ENCODE data around the gene GRB14.
"Not testable (repeated sequence)": the region's sequence is repeated elsewhere in the genome, so short reads cannot be mapped to it uniquely, and the experiment has no call there.

Gene GRB14

GRCh38 chr2:164565359-164565758 is 55.9 kb downstream of the GRB14 start:
- ATAC-seq (replicated peaks; ENCODE audit: extremely low read depth, poor library complexity, severe bottlenecking) (no peak), DNase-seq (ENCODE audit: low spot score in 2 of 2) (no peak)
- no peaks in the 10 kb centered on the region for H3K4me1 Mint-ChIP-seq
- H3K9me3 Mint-ChIP-seq, result peaks cover 3% of the 10 kb centered on the region
- no peaks in the 10 kb centered on the region for H3K27me3 Mint-ChIP-seq
- H3K4me3 Mint-ChIP-seq, result no peak overlapping the region
- no peak overlapping the region for H3K27ac Mint-ChIP-seq (ENCODE audit: low read depth)
- peaks cover 1% of the 10 kb centered on the region for H3K36me3 Mint-ChIP-seq (ENCODE audit: insufficient read depth)

- H3K4me3 Mint-ChIP-seq, result no peak overlapping the region
These were observed 58.6 kb downstream of the GRB14 start for GRCh38 chr2:164562666-164563065.

GRCh38 chr2:164561991-164562390 is 59.3 kb downstream of the GRB14 start:
- Mint-ChIP-seq H3K9me3 (no peaks in the 10 kb centered on the region), H3K27ac (ENCODE audit: low read depth) (no peak overlapping the region), H3K4me3 (no peak overlapping the region), H3K36me3 (ENCODE audit: insufficient read depth) (peaks cover 1% of the 10 kb centered on the region), H3K4me1 (no peaks in the 10 kb centered on the region), H3K27me3 (no peaks in the 10 kb centered on the region)
- DNase-seq (ENCODE audit: low spot score in 2 of 2), result no peak
- ATAC-seq (replicated peaks; ENCODE audit: extremely low read depth, poor library complexity, severe bottlenecking), result no peak

More at GRCh38 chr2:164562666-164563065, 58.6 kb downstream of the GRB14 start:
- no peak overlapping the region for H3K27ac Mint-ChIP-seq (ENCODE audit: low read depth)
- no peaks in the 10 kb centered on the region for H3K9me3 Mint-ChIP-seq
- H3K4me1 Mint-ChIP-seq, result no peaks in the 10 kb centered on the region
- no peaks in the 10 kb centered on the region for H3K27me3 Mint-ChIP-seq
- peaks cover 1% of the 10 kb centered on the region for H3K36me3 Mint-ChIP-seq (ENCODE audit: insufficient read depth)
- ATAC-seq (replicated peaks; ENCODE audit: extremely low read depth, poor library complexity, severe bottlenecking) (no peak), DNase-seq (ENCODE audit: low spot score in 2 of 2) (no peak)

DNA sequence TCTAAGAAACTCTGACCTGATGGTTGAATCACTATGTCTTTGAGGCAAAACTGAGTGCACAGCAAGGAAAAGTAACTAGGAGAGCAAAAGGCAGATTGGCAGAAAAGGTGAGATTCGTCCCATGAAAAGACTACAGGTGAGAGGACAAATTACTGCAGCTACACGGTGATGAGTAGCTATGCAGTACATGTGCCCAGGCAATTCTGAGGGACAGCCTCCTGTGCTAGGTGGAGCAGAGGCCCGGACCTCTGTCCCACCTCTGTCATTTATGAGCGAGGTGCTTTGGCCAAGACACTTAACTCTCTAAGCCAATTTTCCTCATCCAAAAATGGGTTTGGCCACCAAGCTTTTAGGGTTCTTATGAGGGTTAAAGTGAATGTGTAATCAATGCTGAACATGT is 59.9 kb downstream of the GRB14 start:
- H3K4me3 Mint-ChIP-seq, result no peak overlapping the region
- DNase-seq (ENCODE audit: low spot score in 2 of 2), result no peak
- no peak for ATAC-seq (replicated peaks; ENCODE audit: extremely low read depth, poor library complexity, severe bottlenecking)
- H3K27me3 Mint-ChIP-seq, result no peaks in the 10 kb centered on the region
- no peaks in the 10 kb centered on the region for H3K4me1 Mint-ChIP-seq
- no peak overlapping the region for H3K27ac Mint-ChIP-seq (ENCODE audit: low read depth)
- H3K9me3 Mint-ChIP-seq, result no peaks in the 10 kb centered on the region
- peaks cover 1% of the 10 kb centered on the region for H3K36me3 Mint-ChIP-seq (ENCODE audit: insufficient read depth)

DNA sequence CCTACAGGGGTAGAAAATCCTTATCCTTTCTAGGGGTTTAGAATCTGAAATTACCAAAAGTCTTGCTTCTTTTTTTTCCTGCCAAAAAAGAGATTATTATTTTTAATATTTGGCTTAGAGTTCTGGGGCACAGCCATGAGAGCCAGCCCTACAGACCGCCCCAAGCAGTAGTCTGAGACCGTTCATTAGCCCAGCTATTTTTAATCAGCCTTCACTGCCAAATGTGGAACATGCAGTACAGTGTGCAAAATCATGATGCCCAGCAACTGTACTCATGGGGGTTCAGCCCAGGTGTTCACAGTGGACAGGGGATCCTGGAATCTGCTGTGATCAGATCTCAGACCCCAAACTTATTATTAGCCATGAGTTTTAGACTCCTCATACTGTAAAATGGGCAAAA is 60.4 kb downstream of the GRB14 start:
- Mint-ChIP-seq H3K9me3 (no peaks in the 10 kb centered on the region), H3K36me3 (ENCODE audit: insufficient read depth) (peaks cover 1% of the 10 kb centered on the region), H3K27me3 (no peaks in the 10 kb centered on the region), H3K4me3 (no peak overlapping the region), H3K4me1 (no peaks in the 10 kb centered on the region), H3K27ac (ENCODE audit: low read depth) (no peak overlapping the region)
- DNase-seq (ENCODE audit: low spot score in 2 of 2), result no peak
- no peak for ATAC-seq (replicated peaks; ENCODE audit: extremely low read depth, poor library complexity, severe bottlenecking)

DNA sequence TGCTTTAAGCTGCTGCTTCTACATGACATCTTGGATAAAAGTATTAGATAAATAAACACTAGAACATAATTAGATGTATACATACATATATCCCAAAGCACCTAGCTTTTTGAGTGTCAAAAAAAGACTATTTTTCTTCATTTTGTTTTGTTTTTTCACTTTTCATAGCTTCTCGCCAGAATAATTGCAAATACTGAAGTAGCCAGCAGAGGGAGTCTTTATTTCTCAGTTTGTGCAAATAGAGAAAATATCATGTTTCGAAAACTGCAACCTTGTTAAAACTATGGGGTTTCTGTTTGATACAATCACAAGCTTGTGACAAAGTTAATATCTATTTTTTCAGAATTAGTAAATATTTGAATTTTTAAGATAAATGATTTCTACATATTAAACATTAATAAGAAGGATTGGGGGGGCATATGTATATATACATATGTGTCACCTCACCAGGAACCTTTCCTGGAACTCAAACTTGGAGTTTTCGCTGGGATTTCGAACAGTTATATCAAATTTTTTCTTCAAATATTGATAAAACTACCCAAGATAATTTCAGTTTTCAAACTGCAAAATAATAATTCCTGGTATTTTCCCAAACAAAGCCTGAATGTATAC is 61.0 kb downstream of the GRB14 start:
- no peak for DNase-seq (ENCODE audit: low spot score in 2 of 2)
- peaks cover 1% of the 10 kb centered on the region for H3K36me3 Mint-ChIP-seq (ENCODE audit: insufficient read depth)

DNA sequence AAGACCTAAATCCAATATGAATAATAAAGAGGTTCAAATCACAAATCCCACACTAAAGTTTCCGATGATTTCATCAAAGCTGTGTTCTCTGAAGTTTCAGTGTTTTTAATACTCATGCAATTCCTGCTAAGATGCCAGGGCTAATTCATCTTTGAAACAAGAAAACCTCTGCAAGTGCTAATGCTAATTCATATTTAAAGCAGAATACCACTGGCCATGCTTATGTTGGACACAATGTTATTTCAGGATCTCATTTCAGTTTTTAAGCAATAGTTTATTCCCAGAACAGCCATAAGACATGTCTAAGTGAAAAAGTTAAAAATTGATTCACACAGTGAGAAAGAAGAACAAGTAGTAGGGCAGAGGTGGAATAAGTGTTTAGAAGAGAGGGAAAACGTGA is 62.8 kb downstream of the GRB14 start:
- Mint-ChIP-seq H3K9me3 (peaks cover 3% of the 10 kb centered on the region), H3K27me3 (no peaks in the 10 kb centered on the region), H3K4me1 (no peaks in the 10 kb centered on the region), H3K36me3 (ENCODE audit: insufficient read depth) (no peaks in the 10 kb centered on the region), H3K4me3 (no peak overlapping the region), H3K27ac (ENCODE audit: low read depth) (no peak overlapping the region)
- no peak for DNase-seq (ENCODE audit: low spot score in 2 of 2)
- ATAC-seq (replicated peaks; ENCODE audit: extremely low read depth, poor library complexity, severe bottlenecking), result no peak

More for the DNA sequence above, 61.0 kb downstream of the GRB14 start:
- Mint-ChIP-seq H3K27ac (ENCODE audit: low read depth) (no peak overlapping the region), H3K27me3 (no peaks in the 10 kb centered on the region), H3K4me3 (no peak overlapping the region), H3K4me1 (no peaks in the 10 kb centered on the region), H3K9me3 (no peaks in the 10 kb centered on the region)
- ATAC-seq (replicated peaks; ENCODE audit: extremely low read depth, poor library complexity, severe bottlenecking), result no peak

- DNase-seq (ENCODE audit: low spot score in 2 of 2), result no peak
- no peak for ATAC-seq (replicated peaks; ENCODE audit: extremely low read depth, poor library complexity, severe bottlenecking)
- Mint-ChIP-seq H3K36me3 (ENCODE audit: insufficient read depth) (no peaks in the 10 kb centered on the region), H3K4me3 (no peak overlapping the region), H3K9me3 (peaks cover 14% of the 10 kb centered on the region), H3K4me1 (no peaks in the 10 kb centered on the region), H3K27ac (ENCODE audit: low read depth) (no peak overlapping the region), H3K27me3 (no peaks in the 10 kb centered on the region)
These were observed 66.8 kb downstream of the GRB14 start for GRCh38 chr2:164554487-164554886.

- DNase-seq (ENCODE audit: low spot score in 2 of 2) (no peak), ATAC-seq (replicated peaks; ENCODE audit: extremely low read depth, poor library complexity, severe bottlenecking) (no peak)
- Mint-ChIP-seq H3K36me3 (ENCODE audit: insufficient read depth) (no peaks in the 10 kb centered on the region), H3K27ac (ENCODE audit: low read depth) (no peak overlapping the region), H3K4me3 (no peak overlapping the region), H3K4me1 (no peaks in the 10 kb centered on the region), H3K9me3 (peaks cover 14% of the 10 kb centered on the region), H3K27me3 (no peaks in the 10 kb centered on the region)
These were observed 69.8 kb downstream of the GRB14 start for GRCh38 chr2:164551519-164551918.

- not testable (repeated sequence) for ATAC-seq (replicated peaks; ENCODE audit: extremely low read depth, poor library complexity, severe bottlenecking); H3K27me3 Mint-ChIP-seq; H3K4me1 Mint-ChIP-seq; H3K27ac Mint-ChIP-seq (ENCODE audit: low read depth); H3K36me3 Mint-ChIP-seq (ENCODE audit: insufficient read depth); H3K4me3 Mint-ChIP-seq; DNase-seq (ENCODE audit: low spot score in 2 of 2)
- peaks cover 10% of the 10 kb centered on the region for H3K9me3 Mint-ChIP-seq
These were observed 71.6 kb downstream of the GRB14 start for GRCh38 chr2:164549705-164550104.

DNA sequence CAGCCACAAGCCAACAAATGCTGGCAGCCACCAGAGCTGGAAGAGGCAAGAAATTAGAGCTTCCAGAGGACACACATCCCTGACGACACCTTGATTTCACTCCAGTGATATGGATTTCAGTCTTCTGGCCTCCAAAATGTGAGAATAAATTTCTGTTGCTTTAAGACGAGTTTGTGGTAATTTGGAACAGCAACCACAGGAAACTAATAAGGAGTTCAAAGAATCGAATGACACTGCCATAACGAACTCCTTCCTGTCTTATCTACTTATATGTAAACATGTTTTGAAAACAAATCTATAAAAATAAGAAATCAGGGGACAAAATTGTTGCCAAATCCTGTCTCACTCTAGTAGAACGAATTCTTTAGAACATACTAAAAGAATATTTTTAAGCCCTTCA is 75.8 kb downstream of the GRB14 start:
- Mint-ChIP-seq H3K4me1 (no peaks in the 10 kb centered on the region), H3K36me3 (ENCODE audit: insufficient read depth) (peaks cover 1% of the 10 kb centered on the region), H3K9me3 (peaks cover 5% of the 10 kb centered on the region), H3K4me3 (no peak overlapping the region), H3K27ac (ENCODE audit: low read depth) (no peak overlapping the region), H3K27me3 (no peaks in the 10 kb centered on the region)
- no peak for ATAC-seq (replicated peaks; ENCODE audit: extremely low read depth, poor library complexity, severe bottlenecking)
- no peak for DNase-seq (ENCODE audit: low spot score in 2 of 2)

- peaks cover 1% of the 10 kb centered on the region for H3K36me3 Mint-ChIP-seq (ENCODE audit: insufficient read depth)
- H3K9me3 Mint-ChIP-seq, result peaks cover 6% of the 10 kb centered on the region
- H3K27ac Mint-ChIP-seq (ENCODE audit: low read depth), result no peak overlapping the region
- ATAC-seq (replicated peaks; ENCODE audit: extremely low read depth, poor library complexity, severe bottlenecking), result no peak
- H3K4me1 Mint-ChIP-seq, result no peaks in the 10 kb centered on the region
- no peak overlapping the region for H3K4me3 Mint-ChIP-seq
- no peaks in the 10 kb centered on the region for H3K27me3 Mint-ChIP-seq
- DNase-seq (ENCODE audit: low spot score in 2 of 2), result no peak
These were observed 78.7 kb downstream of the GRB14 start for GRCh38 chr2:164542581-164543021.

GRCh38 chr2:164538240-164538866 is 82.9 kb downstream of the GRB14 start:
- Mint-ChIP-seq H3K9me3 (peaks cover 6% of the 10 kb centered on the region), H3K27ac (ENCODE audit: low read depth) (no peak overlapping the region)

More at GRCh38 chr2:164538240-164538866, 82.9 kb downstream of the GRB14 start:
- no peaks in the 10 kb centered on the region for H3K36me3 Mint-ChIP-seq (ENCODE audit: insufficient read depth)
- no peak overlapping the region for H3K4me3 Mint-ChIP-seq
- DNase-seq (ENCODE audit: low spot score in 2 of 2), result no peak
- no peaks in the 10 kb centered on the region for H3K27me3 Mint-ChIP-seq
- no peaks in the 10 kb centered on the region for H3K4me1 Mint-ChIP-seq
- ATAC-seq (replicated peaks; ENCODE audit: extremely low read depth, poor library complexity, severe bottlenecking), result no peak
